GM19043 (cell line): ENCODE results near the gene CYP2D6.
"Not testable (repeated sequence)": the region's sequence is repeated elsewhere in the genome, so short reads cannot be mapped to it uniquely, and the experiment has no call there.

Experiments
- ATAC-seq: cut with Tn5 transposase; IDR thresholded peaks from one replicate; pipeline ENCODE4 v1.9.1; 2021; ENCODE audit warnings: low read depth; ENCODE audit not compliant: unreplicated experiment

CYP2D6 gene

GRCh38 chr22:42130639-42131431 lies at the start of gene CYP2D6:
Gene CYP2D6, minus strand, starts transcription at chr22:42130810. Its CDS starts 19 bp downstream, at chr22:42130791.
- ATAC-seq, result not testable (repeated sequence)

DNA sequence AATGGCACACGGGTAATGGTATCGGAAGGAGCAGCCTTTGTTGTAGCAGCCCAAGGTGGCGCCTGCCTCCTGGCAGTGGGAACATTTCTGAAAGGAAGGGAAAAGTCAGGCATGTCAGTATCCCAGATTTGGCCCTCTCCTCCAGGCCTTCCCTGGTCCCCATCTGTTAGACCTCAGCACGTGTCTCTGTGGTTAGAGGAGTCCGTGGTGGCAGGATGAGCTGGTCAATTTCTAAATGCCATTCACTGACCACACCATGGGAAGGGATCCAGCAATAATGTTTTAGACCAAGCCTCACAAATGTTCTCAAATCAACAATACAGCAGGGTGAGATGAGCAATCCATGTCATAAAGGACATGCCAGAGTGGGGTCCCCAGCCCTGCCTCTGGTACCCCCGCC lies 49.0 kb upstream of the CYP2D6 start:
- no peak for ATAC-seq

- ATAC-seq, result no peak
Measured at GRCh38 chr22:42178910-42179519, 48.4 kb upstream of the CYP2D6 start.

DNA sequence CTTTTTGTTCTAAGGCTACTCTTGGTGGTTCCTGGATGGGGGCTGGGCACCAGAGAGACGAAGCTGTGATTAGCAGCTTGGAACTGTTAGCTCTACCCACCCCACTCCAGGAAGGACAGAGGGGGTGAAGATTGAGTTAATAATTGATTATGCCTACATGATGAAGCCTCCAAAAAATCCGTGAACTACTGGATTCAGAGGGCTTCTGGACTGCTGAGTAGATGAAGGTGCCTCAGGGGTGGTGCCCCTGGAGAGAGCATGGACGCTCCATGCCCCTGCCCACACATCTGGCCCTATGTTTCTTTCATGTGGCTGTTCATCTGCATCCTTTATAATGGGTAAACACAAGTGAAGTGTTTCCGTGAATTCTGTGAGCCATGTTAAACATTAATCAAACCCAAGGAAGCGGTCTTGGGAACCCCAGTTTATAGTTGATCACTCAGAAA lies 47.3 kb upstream of the CYP2D6 start:
- no peak for ATAC-seq

DNA sequence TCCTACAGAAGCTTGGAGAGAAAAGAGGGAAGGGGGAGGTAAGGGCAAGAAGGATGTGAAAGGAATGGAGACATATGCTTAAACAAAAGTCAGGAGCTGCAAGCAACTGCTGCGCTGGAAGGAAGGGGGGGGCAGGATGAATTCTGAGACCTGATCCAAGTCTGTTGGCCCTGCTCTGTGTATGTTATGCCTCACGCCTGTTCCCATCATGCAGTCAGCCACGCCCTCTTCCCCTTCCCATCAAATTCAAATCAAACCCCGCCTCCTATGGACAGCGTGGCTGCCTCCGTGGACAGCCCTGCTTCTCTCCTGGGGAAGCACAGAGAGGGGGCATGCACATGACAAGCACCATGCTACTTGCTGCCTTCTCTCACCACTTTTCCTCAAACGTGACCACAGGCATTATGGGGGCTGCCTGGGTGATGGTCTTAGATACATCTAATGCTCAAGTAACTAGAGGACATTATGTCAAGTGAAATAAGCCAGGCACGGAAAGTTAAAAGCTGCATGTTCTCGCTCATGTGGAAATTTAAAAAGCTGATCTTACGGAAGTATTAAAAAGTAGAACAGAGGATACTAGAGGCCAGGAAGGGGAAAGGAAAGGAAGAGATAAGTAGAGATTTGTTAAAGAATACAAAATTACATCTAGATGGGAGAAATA lies 45.8 kb upstream of the CYP2D6 start:
- ATAC-seq, result no peak

DNA sequence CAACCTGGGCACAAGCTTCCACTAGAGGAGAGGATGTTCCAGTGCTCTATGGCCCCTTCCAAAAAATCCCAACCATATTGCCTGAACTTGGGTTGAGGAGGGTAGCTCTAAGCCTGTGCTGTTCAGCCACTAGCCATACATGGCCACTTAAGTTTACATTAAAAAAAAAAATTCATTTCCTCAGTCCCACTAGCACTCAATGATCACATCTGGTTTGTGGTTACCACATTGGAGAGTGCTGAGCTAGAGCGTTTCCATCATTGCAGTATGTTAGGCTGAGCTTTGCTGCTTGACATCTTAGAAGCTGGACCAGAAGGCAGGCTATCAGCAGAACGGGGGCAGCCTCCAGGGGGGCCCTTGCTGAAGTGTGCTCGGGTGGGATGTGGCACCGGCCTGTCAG lies 43.5 kb upstream of the CYP2D6 start:
- ATAC-seq, result no peak

DNA sequence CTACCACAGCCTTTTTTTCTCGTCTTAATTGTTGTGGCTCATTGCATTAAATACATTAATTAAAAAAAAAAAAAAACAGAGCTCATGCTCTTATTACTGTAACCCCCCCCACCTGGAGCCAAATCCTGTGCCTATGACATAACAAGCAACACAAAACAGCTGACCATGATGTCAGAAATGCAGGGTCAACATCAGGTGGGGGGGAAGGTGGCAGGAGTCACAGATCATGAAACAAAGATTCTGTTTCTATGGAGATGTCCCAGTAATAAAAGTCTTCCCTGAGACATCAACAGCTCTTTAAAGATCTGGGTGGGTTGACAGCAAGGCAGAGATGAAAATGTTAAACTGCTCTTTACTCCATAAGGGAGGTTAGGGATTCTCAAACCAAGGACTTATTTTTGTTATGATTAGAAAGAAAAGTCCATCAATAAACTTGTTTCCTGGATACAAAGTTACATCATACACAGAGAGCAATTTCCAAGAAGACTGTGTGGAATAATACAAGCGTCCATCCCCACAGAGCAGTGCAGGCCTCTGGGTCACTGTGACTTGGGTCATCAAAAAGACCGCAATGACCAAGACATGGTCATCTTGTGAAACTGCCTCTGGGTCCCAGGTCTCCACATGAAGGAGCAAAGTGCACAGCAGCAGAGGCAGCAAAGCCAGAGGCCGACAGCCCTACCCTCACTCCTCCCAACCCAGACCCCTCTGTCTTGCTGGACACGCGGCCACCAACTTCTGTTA lies 42.7 kb upstream of the CYP2D6 start:
- ATAC-seq, result no peak

DNA sequence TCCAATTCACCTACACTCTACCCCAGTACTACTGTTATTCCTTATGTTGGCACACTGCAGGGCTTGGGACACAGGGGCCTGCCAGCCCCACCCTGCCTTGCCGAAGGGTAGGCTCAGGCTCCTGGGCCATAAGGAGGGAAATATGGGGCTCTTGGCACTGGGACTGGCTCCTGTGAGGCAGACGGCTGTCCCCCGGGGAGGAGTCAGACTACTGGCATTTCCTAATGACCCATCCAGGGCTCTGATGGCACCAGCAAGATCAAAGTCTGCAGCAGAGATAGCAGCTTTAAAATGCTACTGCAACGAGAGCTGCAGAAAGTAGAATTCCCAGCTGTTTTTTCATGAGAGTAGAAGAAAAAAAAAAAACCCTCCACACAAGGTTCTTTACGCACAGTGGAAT lies 42.2 kb upstream of the CYP2D6 start:
- ATAC-seq, result no peak

DNA sequence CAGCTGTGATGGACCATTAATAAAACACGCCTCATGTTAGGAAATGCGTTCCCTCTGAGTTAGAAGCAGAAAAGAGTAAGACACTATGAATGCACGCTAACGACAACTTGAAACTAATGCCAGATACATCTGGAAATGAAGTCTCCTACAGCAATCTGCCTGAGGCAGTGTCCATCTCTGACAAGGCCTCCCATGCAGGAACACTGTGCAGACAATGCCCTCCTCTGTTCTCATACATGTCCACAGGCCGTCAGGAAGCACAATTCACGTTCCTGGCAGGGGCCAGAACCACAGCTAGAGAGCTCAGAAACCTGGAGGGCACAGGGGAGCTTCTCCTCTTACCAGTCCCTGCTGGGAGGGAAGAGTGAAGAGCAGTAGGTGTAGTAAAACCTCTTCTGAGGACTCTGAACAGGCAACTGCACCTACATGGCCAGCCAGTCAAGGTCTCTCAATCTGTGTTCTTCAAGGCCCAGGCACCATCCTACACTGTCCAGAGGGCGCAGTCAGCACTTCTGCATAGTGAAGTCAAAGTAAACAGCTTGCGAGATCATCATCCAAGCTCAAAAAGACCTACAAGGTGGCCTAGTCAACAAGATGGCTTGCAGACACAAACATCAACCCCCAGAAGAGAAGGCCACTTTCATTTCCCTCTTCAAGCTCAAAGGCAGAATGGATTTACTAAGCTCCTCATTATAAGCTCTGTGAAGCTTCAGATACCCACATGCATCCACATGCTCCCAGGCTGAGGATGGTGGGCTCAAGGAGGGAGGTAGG lies 41.5 kb upstream of the CYP2D6 start:
- no peak for ATAC-seq

GRCh38 chr22:42171417-42171816 lies 40.8 kb upstream of the CYP2D6 start:
- no peak for ATAC-seq

DNA sequence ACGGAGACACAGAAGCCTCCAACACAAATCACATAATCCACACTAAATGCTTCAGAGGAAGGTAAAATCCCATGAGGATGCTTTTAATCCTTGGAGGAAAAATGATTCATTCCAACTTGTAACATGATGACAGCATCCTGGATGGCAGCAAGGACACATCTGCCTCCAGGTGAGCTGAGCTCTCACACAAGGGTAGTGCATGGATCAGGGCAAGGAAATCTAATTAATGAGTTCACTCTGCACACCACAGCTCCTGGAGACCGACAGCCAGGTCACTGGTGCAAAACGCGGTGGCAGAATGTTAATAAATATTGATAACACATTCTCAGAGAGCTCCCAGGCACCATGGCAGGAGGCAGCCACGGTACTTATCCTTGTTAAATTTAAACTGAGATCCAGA lies 40.3 kb upstream of the CYP2D6 start:
- no peak for ATAC-seq

DNA sequence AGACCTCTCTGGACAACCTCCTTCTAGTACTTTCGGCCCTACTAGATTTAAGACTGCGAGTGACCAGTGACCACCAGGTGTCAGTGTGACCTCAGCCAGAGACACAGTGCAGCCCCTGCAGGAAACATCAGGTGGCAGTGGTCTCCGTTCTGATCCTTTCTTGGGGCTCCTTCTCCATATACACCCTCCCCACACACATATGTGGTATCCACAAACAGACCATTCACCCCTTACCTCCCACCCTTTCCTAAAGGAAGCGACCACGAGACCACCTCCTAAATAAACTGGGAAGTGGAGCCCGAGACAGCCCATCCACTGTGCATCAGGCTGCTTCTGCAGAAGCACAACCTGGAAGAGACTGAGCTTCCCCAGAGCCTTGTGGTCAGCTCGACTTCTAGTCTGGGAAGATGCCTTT lies 38.5 kb upstream of the CYP2D6 start:
- no peak for ATAC-seq

- no peak for ATAC-seq
Measured at GRCh38 chr22:42168476-42168875, 37.9 kb upstream of the CYP2D6 start.

DNA sequence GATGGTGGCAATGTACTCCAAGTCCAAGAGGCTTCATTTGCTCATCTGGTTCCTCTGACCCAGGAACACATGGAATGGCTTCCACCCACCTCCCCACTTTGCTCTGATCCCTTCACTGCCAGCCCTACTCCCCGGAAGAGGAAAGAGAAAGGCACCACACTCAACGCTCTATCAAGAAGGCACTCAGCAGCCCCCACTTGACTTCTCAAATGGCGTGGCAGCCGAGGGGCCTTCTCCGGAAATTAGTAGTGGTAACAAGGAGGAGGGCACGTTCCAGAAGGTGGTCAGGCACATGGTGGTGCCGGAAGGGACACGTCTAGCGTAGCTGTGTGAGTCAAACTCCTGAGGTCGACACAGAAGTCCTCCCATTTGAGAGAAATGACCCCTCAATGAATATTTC lies 36.5 kb upstream of the CYP2D6 start:
- ATAC-seq, result no peak

DNA sequence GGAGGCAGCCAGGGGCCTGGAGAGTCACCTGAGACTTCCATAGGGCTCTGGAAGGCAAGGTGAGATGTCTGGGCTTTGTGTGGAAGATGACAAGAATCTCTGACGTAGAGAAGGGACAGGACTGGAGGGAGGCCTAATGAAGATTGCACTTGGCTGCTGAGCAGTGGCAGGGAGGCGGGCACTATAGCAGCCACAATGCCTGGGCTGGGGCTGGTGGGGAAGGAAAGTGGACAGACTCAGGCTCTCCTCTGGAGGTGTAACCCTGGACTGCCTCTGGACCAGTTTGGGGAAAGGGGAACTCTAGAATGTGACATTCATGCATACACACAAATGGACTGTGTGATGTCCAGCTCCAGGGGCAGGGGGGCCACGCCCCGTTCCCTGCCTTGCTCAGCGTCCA lies 34.3 kb upstream of the CYP2D6 start:
- ATAC-seq, result no peak

DNA sequence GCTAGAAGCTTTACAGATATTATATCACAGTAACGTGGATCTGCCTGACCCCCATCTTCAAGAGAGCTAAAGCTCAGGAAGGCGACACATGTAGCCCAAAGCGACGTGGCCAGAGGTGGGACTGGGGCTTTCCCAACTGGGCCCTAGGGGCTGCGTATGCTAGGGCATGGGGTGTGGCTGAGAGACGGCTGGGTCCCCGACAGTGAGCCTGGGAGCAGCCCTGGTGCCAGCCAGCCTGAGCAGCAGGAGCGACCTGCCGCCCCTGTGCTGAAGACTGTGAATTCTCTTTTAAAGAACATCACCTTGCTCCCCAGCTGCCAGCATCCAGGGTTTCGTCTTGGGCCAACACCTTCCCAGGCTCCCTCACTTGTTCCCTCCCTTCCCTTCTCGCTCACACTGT lies 32.9 kb upstream of the CYP2D6 start:
- no peak for ATAC-seq

DNA sequence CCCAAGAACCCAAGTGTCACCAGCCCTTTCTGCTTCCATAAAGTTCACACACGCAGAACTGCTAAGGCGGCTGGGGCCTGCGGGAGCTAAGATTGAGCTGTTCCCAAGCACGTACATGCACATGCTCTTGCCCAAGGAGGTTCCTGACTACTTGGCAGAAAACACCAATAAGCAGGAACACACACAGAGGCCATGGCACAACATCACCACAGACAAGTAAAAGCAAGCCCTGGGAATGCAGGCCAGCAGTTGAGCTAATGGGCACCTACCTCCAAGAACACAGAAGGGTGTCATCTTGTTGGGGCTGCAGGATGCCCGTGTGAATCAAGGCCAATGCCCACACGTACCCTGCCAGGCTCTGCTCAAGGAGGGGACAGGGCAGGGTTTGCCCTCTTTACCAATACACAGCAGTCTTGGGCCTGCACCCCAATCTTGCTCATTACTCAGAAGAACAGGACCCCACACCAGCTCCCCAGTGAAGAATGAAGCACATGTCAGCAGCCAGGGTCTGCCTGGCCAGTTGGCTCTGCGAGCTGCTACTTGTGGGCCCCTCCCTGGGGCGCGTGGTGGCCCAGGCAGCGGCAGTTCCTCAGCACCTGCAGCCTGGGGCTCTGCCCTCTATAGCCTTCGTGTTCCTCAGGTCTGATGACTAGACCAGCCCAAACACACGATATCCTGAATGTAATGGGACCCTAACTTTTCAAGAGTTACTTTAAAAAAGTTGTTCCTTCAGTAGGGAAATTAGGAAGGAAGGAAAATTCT lies 32.3 kb upstream of the CYP2D6 start:
- ATAC-seq, result no peak

GRCh38 chr22:42160830-42161696 lies 30.5 kb upstream of the CYP2D6 start:
- ATAC-seq, result no peak

- no peak for ATAC-seq
Measured at GRCh38 chr22:42160251-42160650, 29.6 kb upstream of the CYP2D6 start.
